OCI-LY3 (cell line): Measurements from ENCODE around the gene C10orf71.

ENCODE experiments used
- H2AFZ ChIP-seq: fragments of 200-600, 300-600 bp; shearing (Covaris generic); 2 replicates; pipeline ENCODE4 v1.6.0; 2014; ENCODE audit warnings: antibody characterized with exemption, low read depth, low read length
- H3K27ac ChIP-seq: fragments of 200-600, 300-600 bp; sonication (generic); 2 replicates; pipeline ENCODE4 v1.5.1; 2014; ENCODE audit warnings: mild to moderate bottlenecking, low read length, moderate library complexity, mixed read lengths
- H3K27me3 ChIP-seq: fragments of 200-600, 300-600 bp; sonication (generic); 2 replicates; pipeline ENCODE4 v1.6.1; 2014; ENCODE audit warnings: low read depth, low read length, mixed read lengths
- H3K36me3 ChIP-seq: fragments of 200-600, 300-600 bp; sonication (generic); replicated peaks from 2 replicates; pipeline ENCODE3; 2014; ENCODE audit warnings: low read depth, low read length, mixed read lengths
- H3K4me1 ChIP-seq: fragments of 300-600, 200-600 bp; sonication (generic); 2 replicates; pipeline ENCODE4 v1.6.1; 2014; ENCODE audit warnings: low read length, mixed read lengths
- H3K4me2 ChIP-seq: fragments of 200-600, 300-600 bp; sonication (generic); 2 replicates; pipeline ENCODE4 v1.6.1; 2014; ENCODE audit warnings: low read length, mixed read lengths
- H3K4me3 ChIP-seq: fragments of 300-600, 200-600 bp; sonication (generic); 2 replicates; pipeline ENCODE4 v1.5.1; 2014; ENCODE audit warnings: antibody characterized with exemption, mild to moderate bottlenecking, low read length, moderate library complexity
- H3K79me2 ChIP-seq: fragments of 300-600, 200-600 bp; shearing (Covaris generic); 2 replicates; pipeline ENCODE4 v1.6.1; 2014; ENCODE audit warnings: mild to moderate bottlenecking, low read length, mixed read lengths
- H3K9ac ChIP-seq: fragments of 300-600, 200-600 bp; shearing (Covaris generic); 2 replicates; pipeline ENCODE4 v1.6.0; 2014; ENCODE audit warnings: mild to moderate bottlenecking, low read length, moderate library complexity
- H3K9me3 ChIP-seq: fragments of 200-600, 300-600 bp; shearing (Covaris generic); 2 replicates; pipeline ENCODE4 v1.6.1; 2014; ENCODE audit warnings: low read length, mixed read lengths; ENCODE audit not compliant: insufficient read depth
- H4K20me1 ChIP-seq: fragments of 200-600, 300-600 bp; sonication (generic); 2 replicates; pipeline ENCODE4 v1.6.1; 2016; ENCODE audit warnings: low read length, mixed read lengths; ENCODE audit not compliant: insufficient read depth
- EZH2phosphoT487 ChIP-seq: fragments of 200-600 bp; shearing (Covaris generic); IDR thresholded peaks from 2 replicates; pipeline ENCODE4 v1.6.1; 2018; ENCODE audit warnings: antibody characterized with exemption, mixed run types, low read depth
- TF ChIP-seq, protein P1 (sequence below): fragments of 200-600, 300-600 bp; sonication (generic); IDR thresholded peaks from 2 replicates; pipeline ENCODE4 v1.5.1; 2014; ENCODE audit warnings: antibody characterized with exemption, low read length, low read depth

C10orf71 gene

DNA sequence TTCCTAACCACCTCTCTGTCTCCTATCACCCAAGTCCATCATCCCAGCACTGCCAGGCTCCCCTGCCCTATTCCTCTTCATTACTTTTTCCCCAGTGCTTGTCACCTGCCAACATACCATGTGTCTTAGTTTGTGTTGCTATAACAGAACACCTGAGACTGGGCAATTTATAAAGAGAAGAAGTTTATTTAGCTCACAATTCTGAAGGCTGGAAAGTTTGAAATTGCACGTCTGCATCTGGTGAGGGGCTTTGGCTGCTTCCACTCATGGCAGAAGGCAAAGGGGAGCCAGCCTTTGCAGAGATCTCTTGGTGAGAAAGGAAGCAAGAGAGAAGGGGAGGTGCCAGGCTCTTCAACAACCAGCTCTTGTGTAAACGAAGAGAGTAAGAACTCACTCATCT is 49.6 kb downstream of the C10orf71 start:
- Histone ChIP-seq H3K9ac (no peak overlapping the region), H3K79me2 (no peaks in the 10 kb centered on the region), H3K9me3 (no peaks in the 10 kb centered on the region), H3K4me3 (no peak overlapping the region), H3K36me3 (no peaks in the 10 kb centered on the region), H2AFZ (no peak overlapping the region), H3K4me2 (no peak overlapping the region), H4K20me1 (no peaks in the 10 kb centered on the region), H3K27ac (no peak overlapping the region), H3K4me1 (no peaks in the 10 kb centered on the region), H3K27me3 (no peaks in the 10 kb centered on the region)
- no peak for TF ChIP-seq EZH2phosphoT487
- TF ChIP-seq, protein P1, sequence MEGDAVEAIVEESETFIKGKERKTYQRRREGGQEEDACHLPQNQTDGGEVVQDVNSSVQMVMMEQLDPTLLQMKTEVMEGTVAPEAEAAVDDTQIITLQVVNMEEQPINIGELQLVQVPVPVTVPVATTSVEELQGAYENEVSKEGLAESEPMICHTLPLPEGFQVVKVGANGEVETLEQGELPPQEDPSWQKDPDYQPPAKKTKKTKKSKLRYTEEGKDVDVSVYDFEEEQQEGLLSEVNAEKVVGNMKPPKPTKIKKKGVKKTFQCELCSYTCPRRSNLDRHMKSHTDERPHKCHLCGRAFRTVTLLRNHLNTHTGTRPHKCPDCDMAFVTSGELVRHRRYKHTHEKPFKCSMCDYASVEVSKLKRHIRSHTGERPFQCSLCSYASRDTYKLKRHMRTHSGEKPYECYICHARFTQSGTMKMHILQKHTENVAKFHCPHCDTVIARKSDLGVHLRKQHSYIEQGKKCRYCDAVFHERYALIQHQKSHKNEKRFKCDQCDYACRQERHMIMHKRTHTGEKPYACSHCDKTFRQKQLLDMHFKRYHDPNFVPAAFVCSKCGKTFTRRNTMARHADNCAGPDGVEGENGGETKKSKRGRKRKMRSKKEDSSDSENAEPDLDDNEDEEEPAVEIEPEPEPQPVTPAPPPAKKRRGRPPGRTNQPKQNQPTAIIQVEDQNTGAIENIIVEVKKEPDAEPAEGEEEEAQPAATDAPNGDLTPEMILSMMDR = no peak

DNA sequence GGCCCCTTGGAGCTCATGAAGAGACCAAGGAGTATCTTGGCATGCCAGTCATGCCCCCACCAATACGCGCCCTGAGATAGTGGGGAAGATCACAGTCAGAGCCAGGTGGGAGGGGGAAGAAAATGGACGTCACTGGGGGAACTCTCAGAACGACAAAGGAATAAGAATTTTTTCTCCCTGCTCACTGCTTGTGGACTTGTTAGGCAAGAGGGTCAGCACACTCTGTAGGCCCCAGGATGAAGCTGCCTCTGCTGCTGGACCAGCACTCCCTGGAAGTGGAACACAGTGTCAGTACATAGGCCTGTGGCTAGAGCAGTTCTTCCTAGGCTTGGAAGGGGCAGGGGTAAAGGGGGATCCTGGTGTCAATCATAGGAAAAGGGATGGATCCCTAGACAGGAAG is 50.4 kb downstream of the C10orf71 start:
- Histone ChIP-seq H2AFZ (no peak overlapping the region), H3K9me3 (no peaks in the 10 kb centered on the region), H3K36me3 (no peaks in the 10 kb centered on the region), H3K9ac (no peak overlapping the region), H4K20me1 (no peaks in the 10 kb centered on the region), H3K27ac (no peak overlapping the region), H3K4me1 (no peaks in the 10 kb centered on the region), H3K4me2 (no peak overlapping the region), H3K4me3 (no peak overlapping the region), H3K27me3 (no peaks in the 10 kb centered on the region), H3K79me2 (no peaks in the 10 kb centered on the region)
- TF ChIP-seq EZH2phosphoT487 = no peak
- TF ChIP-seq, protein P1 = no peak

DNA sequence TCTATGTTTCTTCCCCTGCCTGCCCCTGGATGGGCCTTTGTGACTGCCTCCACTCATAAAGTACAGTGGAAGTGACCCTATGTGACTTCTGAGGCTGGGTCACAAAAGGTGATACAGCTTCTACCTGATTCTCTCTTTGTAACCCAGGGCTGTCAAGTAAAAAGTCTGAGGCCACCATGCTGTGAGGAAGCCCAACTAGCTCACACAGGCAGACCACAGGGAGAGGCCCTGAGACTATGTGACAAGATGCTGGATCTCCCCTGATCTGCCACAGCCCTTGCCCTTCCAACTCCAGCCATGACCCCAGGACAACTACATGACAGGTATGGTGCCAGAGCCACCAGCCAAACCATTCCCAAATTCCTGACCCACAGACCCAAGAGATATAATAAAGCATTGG is 51.2 kb downstream of the C10orf71 start:
- no peaks in the 10 kb centered on the region for H3K9me3 ChIP-seq
- no peak for TF ChIP-seq EZH2phosphoT487
- TF ChIP-seq, protein P1 = no peak
- H3K27ac ChIP-seq = no peak overlapping the region
- H3K79me2 ChIP-seq = no peaks in the 10 kb centered on the region
- H3K9ac ChIP-seq = no peak overlapping the region
- H3K4me2 ChIP-seq = no peak overlapping the region
- no peaks in the 10 kb centered on the region for H3K27me3 ChIP-seq
- H2AFZ ChIP-seq = no peak overlapping the region
- no peaks in the 10 kb centered on the region for H3K36me3 ChIP-seq
- no peak overlapping the region for H3K4me3 ChIP-seq
- no peaks in the 10 kb centered on the region for H3K4me1 ChIP-seq
- no peaks in the 10 kb centered on the region for H4K20me1 ChIP-seq

DNA sequence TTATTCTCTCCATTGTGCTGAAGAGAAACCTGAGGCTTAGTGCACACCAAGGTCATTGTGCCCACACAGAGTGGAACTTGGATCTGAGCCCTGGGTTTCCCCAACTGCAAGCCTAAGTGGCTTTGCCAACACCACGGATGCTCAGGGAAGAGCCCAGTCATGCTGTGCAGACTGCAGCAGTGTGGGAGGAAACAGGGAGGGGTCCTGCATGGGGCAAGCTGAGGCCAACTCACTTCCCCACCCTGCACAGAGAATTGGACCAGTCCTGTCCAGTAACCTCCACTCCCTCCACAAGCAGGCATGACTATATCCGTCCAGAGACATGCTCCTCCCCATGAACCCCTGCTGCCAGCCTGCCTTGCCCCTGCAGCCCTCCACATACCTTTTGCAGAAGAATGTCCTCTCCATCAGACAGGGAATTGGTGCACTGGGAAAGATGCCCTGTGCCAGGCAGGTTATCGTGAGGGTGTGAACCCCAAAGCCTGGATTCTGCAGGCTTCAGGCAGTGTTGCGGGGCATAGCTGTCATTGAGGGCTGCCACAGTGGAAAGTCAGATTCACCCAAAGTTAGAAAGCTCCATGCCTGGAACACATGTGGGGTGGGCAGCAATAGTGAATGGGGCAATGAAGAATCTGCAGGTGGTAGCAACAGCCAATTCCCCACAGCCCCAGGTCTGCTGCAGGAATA is 52.0 kb downstream of the C10orf71 start:
- H3K27ac ChIP-seq = no peak overlapping the region
- no peaks in the 10 kb centered on the region for H3K27me3 ChIP-seq
- no peak overlapping the region for H3K4me2 ChIP-seq
- H3K4me1 ChIP-seq = no peaks in the 10 kb centered on the region
- H3K9ac ChIP-seq = no peak overlapping the region
- TF ChIP-seq EZH2phosphoT487 = no peak
- TF ChIP-seq, protein P1 = no peak
- H3K4me3 ChIP-seq = no peak overlapping the region
- H2AFZ ChIP-seq = no peak overlapping the region
- no peaks in the 10 kb centered on the region for H3K36me3 ChIP-seq
- H4K20me1 ChIP-seq = no peaks in the 10 kb centered on the region
- H3K79me2 ChIP-seq = no peaks in the 10 kb centered on the region
- H3K9me3 ChIP-seq = no peaks in the 10 kb centered on the region
